Measurements from ENCODE around the gene SOX13.
A peak's percentile ranks its signal among the peaks of the same experiment; 100 is the strongest.

DNA sequence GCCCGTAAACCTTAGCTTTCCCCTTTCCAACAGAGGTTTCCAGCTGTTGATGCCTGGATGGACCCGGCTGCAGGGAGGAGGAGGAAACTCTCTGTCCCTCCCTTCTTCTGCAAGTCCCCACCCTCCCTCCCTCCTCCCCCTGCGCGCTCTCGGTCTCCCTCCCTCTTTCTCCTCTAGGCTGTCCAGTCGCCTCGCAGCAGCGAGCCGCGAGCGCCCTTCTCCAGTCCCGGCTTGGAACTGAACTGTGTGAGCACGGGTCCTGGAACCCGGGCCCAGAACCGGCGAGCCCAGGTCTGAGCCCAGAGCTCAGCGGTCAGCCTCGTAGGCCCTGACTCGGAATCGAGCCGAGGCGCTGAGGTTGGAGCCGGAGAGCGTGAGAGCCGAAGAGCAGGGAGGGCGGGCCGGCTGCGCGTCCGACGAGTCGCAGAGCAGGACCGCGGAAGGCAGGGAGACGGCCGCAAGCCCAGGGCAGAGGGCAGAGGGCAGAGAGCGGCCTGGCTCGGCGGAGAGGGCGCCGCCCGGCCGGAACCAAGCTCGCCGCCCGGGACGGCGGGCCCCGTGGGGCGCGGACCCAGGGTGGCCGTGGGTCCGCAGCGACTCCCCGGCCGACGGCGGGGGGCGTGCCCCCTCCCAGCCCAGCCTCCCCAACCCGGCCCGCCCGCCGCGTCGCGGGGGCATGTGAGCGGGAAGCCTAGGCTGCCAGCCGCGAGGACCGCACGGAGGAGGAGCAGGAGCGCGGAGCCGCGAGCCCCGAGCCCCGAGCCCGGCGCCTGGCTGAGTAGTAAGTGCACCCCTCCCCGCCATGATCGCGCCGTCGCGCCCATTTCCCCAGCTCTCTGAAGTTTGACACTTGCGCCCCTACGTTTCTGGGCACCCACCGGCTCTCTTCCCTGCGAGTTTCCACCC, at the start of gene SOX13:
- TF ChIP-seq, protein P1, sequence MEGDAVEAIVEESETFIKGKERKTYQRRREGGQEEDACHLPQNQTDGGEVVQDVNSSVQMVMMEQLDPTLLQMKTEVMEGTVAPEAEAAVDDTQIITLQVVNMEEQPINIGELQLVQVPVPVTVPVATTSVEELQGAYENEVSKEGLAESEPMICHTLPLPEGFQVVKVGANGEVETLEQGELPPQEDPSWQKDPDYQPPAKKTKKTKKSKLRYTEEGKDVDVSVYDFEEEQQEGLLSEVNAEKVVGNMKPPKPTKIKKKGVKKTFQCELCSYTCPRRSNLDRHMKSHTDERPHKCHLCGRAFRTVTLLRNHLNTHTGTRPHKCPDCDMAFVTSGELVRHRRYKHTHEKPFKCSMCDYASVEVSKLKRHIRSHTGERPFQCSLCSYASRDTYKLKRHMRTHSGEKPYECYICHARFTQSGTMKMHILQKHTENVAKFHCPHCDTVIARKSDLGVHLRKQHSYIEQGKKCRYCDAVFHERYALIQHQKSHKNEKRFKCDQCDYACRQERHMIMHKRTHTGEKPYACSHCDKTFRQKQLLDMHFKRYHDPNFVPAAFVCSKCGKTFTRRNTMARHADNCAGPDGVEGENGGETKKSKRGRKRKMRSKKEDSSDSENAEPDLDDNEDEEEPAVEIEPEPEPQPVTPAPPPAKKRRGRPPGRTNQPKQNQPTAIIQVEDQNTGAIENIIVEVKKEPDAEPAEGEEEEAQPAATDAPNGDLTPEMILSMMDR (IDR thresholded peaks at IDR 0.05) = peak in 1 of 3 experiments; percentile 12
- TF ChIP-seq POLR2AphosphoS5 (IDR thresholded peaks at IDR 0.05) (peak; percentile 85 to 96), EP300 (IDR thresholded peaks at IDR 0.05) (no peak), POLR2A (IDR thresholded peaks at IDR 0.05; ENCODE audit: low read depth) (peak; percentile 60)

Measured in esophagus muscularis mucosa (tissue), 4 donors.